ENCODE data around the gene LRRC4C. TPM values are rescaled to one million over a fixed set of nuclear protein-coding genes. Genes with fewer than 3 reads are reported as not detected.
"Not testable (repeated sequence)": the region's sequence is repeated elsewhere in the genome, so short reads cannot be mapped to it uniquely, and the experiment has no call there.

Gene LRRC4C
- total RNA-seq, 6 experiments from 2014 or later = 0.25 to 0.43 (median 0.27) TPM

DNA sequence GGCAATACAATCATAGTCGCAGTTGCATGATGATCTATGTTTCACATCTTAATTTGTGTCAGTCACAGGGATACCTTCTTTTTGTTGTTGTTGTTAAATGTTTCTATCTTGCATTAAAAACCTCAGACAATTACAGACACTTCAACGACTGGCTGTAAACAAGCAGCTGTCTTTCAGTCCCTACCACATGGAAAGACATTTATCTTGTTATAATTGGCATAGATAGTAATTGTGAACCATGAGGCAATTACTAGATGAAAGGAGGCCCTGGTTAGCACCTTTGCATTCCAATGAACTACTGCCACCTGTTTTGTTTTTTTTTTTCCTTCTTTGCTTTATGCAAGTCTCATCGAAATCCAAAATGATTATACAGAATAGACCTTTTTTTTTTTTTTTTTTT lies 416.8 kb downstream of the LRRC4C start:
- ATAC-seq = no peak
- Histone ChIP-seq H3K36me3 (no peaks in the 10 kb centered on the region), H3K4me1 (no peaks in the 10 kb centered on the region), H3K27ac (no peak overlapping the region), H3K27me3 (peaks cover 0 to 3% of the 10 kb centered on the region in 2 donors), H3K9me3 (no peaks in the 10 kb centered on the region), H3K4me3 (no peak overlapping the region)
- WGBS (ENCODE audit: insufficient coverage, low coverage, low lambda C conversion rate, missing lambda C conversion rate) = 39% methylated on average over 3 of the region's 3 CpGs
- TF ChIP-seq POLR2A (IDR thresholded peaks at IDR 0.05) = no peak
- TF ChIP-seq, protein P1, sequence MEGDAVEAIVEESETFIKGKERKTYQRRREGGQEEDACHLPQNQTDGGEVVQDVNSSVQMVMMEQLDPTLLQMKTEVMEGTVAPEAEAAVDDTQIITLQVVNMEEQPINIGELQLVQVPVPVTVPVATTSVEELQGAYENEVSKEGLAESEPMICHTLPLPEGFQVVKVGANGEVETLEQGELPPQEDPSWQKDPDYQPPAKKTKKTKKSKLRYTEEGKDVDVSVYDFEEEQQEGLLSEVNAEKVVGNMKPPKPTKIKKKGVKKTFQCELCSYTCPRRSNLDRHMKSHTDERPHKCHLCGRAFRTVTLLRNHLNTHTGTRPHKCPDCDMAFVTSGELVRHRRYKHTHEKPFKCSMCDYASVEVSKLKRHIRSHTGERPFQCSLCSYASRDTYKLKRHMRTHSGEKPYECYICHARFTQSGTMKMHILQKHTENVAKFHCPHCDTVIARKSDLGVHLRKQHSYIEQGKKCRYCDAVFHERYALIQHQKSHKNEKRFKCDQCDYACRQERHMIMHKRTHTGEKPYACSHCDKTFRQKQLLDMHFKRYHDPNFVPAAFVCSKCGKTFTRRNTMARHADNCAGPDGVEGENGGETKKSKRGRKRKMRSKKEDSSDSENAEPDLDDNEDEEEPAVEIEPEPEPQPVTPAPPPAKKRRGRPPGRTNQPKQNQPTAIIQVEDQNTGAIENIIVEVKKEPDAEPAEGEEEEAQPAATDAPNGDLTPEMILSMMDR (IDR thresholded peaks at IDR 0.05) = no peak
- intact Hi-C loops (cut with DNase I) = no loop called here
- DNase-seq = no peak

GRCh38 chr11:41040474-41040873 lies 419.0 kb downstream of the LRRC4C start:
- Histone ChIP-seq H3K4me1 (no peaks in the 10 kb centered on the region), H3K36me3 (no peaks in the 10 kb centered on the region), H3K27ac (no peak overlapping the region), H3K4me3 (no peak overlapping the region), H3K9me3 (no peaks in the 10 kb centered on the region), H3K27me3 (no peaks in the 10 kb centered on the region)
- TF ChIP-seq POLR2A (IDR thresholded peaks at IDR 0.05) = no peak
- TF ChIP-seq, protein P1 (IDR thresholded peaks at IDR 0.05) = no peak
- 38% methylated on average over 1 of the region's 1 CpG for WGBS (ENCODE audit: insufficient coverage, low coverage, low lambda C conversion rate, missing lambda C conversion rate)
- DNase-seq = no peak
- intact Hi-C loops (cut with DNase I) = no loop called here
- ATAC-seq = no peak

- DNase-seq (no peak), ATAC-seq (no peak)
- intact Hi-C loops (cut with DNase I) = no loop called here
- Histone ChIP-seq H3K36me3 (no peaks in the 10 kb centered on the region), H3K4me3 (no peak overlapping the region), H3K27me3 (no peaks in the 10 kb centered on the region), H3K4me1 (no peaks in the 10 kb centered on the region), H3K27ac (no peak overlapping the region), H3K9me3 (no peaks in the 10 kb centered on the region)
- TF ChIP-seq, protein P1 (IDR thresholded peaks at IDR 0.05) = no peak
- TF ChIP-seq POLR2A (IDR thresholded peaks at IDR 0.05) = no peak
- WGBS (ENCODE audit: insufficient coverage, low coverage, low lambda C conversion rate, missing lambda C conversion rate) = 72% methylated on average over 8 of the region's 8 CpGs
These were observed 419.9 kb downstream of the LRRC4C start for GRCh38 chr11:41039592-41039991.

DNA sequence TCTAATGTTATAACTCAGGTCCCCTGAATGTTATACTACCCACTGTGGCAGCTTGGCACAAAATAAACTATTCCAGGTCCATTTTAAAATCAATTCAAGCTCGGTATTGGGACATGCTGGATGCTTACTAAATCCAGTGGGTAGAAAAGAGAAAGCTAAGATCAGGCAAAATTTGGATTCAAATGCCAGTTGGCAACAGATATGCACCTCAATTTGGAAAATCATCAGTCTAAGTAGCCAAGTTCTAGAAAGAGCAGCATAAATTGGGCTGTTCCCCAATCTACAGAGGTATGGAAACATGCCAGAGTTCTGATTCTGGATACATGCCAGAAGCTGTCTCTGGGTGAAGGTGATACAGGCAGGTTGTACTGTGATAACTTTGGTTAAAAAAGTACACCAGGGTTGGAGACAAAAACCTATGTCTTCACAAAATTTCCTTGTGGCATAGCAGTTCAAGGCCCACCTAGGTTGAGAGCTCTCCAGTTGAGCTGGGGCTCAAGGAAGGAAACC lies 427.8 kb downstream of the LRRC4C start:
- 10% methylated on average over 1 of the region's 1 CpG for WGBS (ENCODE audit: insufficient coverage, low coverage, low lambda C conversion rate, missing lambda C conversion rate)
- no peak overlapping the region for H3K4me3 ChIP-seq
- H3K27ac ChIP-seq = no peak overlapping the region
- no peaks in the 10 kb centered on the region for H3K27me3 ChIP-seq
- H3K4me1 ChIP-seq = no peaks in the 10 kb centered on the region
- no peak for TF ChIP-seq POLR2A (IDR thresholded peaks at IDR 0.05)
- TF ChIP-seq, protein P1 (IDR thresholded peaks at IDR 0.05) = no peak
- H3K9me3 ChIP-seq = no peaks in the 10 kb centered on the region
- H3K36me3 ChIP-seq = no peaks in the 10 kb centered on the region
- no peak for ATAC-seq
- intact Hi-C loops (cut with DNase I) = no loop called here
- DNase-seq = no peak

- TF ChIP-seq, protein P1 (IDR thresholded peaks at IDR 0.05) = no peak
- no peak for TF ChIP-seq POLR2A (IDR thresholded peaks at IDR 0.05)
- no peaks in the 10 kb centered on the region for H3K9me3 ChIP-seq
- 59% methylated on average over 4 of the region's 4 CpGs for WGBS (ENCODE audit: insufficient coverage, low coverage, low lambda C conversion rate, missing lambda C conversion rate)
- intact Hi-C loops (cut with DNase I) = no loop called here
- H3K27me3 ChIP-seq = no peaks in the 10 kb centered on the region
- H3K4me3 ChIP-seq = no peak overlapping the region
- no peak overlapping the region for H3K27ac ChIP-seq
- no peak for DNase-seq
- no peak for ATAC-seq
- H3K4me1 ChIP-seq = no peaks in the 10 kb centered on the region
- no peaks in the 10 kb centered on the region for H3K36me3 ChIP-seq
These were observed 439.2 kb downstream of the LRRC4C start for GRCh38 chr11:41020259-41020658.

- H3K4me1 ChIP-seq; intact Hi-C loops (cut with DNase I); ATAC-seq; H3K27me3 ChIP-seq; H3K9me3 ChIP-seq; H3K36me3 ChIP-seq; H3K27ac ChIP-seq; DNase-seq; H3K4me3 ChIP-seq: not testable (repeated sequence)
These were observed 439.8 kb downstream of the LRRC4C start for GRCh38 chr11:41019666-41020065.
